Sigmoid colon (tissue), 4 donors: ENCODE data around the gene ITGB5.

Source experiments
- CTCF ChIP-seq, 4 experiments: fragments of 450-650 bp in 3 of 4; fragments of 200-600 bp in 1 of 4; IDR thresholded peaks; one replicate each; pipeline ENCODE4 v1.5.1; 2016 to 2019; ENCODE audit warnings: antibody characterized with exemption in 4 of 4, mild to moderate bottlenecking in 3 of 4, moderate library complexity in 2 of 4
- EP300 ChIP-seq, 4 donors: sonication (generic); formaldehyde crosslinking; IDR thresholded peaks; one replicate each; pipeline ENCODE4 v1.6.1; 2017; ENCODE audit warnings: antibody characterized with exemption in 4 of 4
- POLR2A ChIP-seq, 2 donors: fragments of 450-650 bp; IDR thresholded peaks; one replicate each; pipeline ENCODE4 v1.6.1; 2016; ENCODE audit warnings: antibody characterized with exemption in 2 of 2, mild to moderate bottlenecking in 2 of 2, moderate library complexity in 2 of 2
- POLR2AphosphoS5 ChIP-seq, 4 donors: sonication (generic); formaldehyde crosslinking; IDR thresholded peaks; one replicate each; pipeline ENCODE4 v1.6.1; 2017; ENCODE audit warnings: antibody characterized with exemption in 4 of 4

- TF ChIP-seq CTCF (IDR thresholded peaks at IDR 0.05): no peak
- TF ChIP-seq EP300 (IDR thresholded peaks at IDR 0.05): no peak
- TF ChIP-seq POLR2A (IDR thresholded peaks at IDR 0.05): no peak
- no peak for TF ChIP-seq POLR2AphosphoS5 (IDR thresholded peaks at IDR 0.05)
Measured at GRCh38 chr3:124919756-124920155, 32.6 kb upstream of the ITGB5 start.
